CD8-positive, alpha-beta memory T cell (primary cell): ENCODE results near the gene ADGRB2. TPM values are rescaled to one million over a fixed set of nuclear protein-coding genes. Genes with fewer than 3 reads are reported as not detected.

Experiments used
- CTCF ChIA-PET: fragments of 350-600 bp; sonication (Branson Sonifier 250); formaldehyde crosslinking; loops from one replicate; lab custom pipeline; 2021; ENCODE audit warnings: antibody characterized with exemption; lab: Charles Lee
- POLR2A ChIA-PET: fragments of 350-600 bp; sonication (Branson Sonifier 250); formaldehyde crosslinking; loops from one replicate; lab custom pipeline; 2021; ENCODE audit warnings: antibody characterized with exemption; lab: Charles Lee
- DNase-seq, 5 donors: peaks; one replicate each; pipeline versions ENCODE4 v3.0.0 to v3.0.0-alpha.2; 2020 to 2022; ENCODE audit warnings: mixed read lengths in 1 of 5
- H3K27ac ChIP-seq: one replicate; pipeline ENCODE4 v1.7.0; 2013; ENCODE audit warnings: low read depth, mild to moderate bottlenecking, low read length, moderate library complexity
- H3K27me3 ChIP-seq: 2 replicates; pipeline ENCODE4 v1.7.0; 2013; ENCODE audit warnings: low read length, mild to moderate bottlenecking; ENCODE audit not compliant: insufficient read depth, poor library complexity, severe bottlenecking
- H3K36me3 ChIP-seq: 2 replicates; pipeline ENCODE4 v1.7.0; 2013; ENCODE audit warnings: mild to moderate bottlenecking, low read length, moderate library complexity; ENCODE audit not compliant: insufficient read depth
- H3K4me1 ChIP-seq: 2 replicates; pipeline ENCODE4 v1.7.0; 2013; ENCODE audit warnings: mild to moderate bottlenecking, low read length, moderate library complexity; ENCODE audit not compliant: insufficient read depth
- H3K4me3 ChIP-seq: 2 replicates; pipeline ENCODE4 v1.7.0; 2013; ENCODE audit warnings: mild to moderate bottlenecking, low read length
- H3K9me3 ChIP-seq: 2 replicates; pipeline ENCODE4 v1.7.0; 2013; ENCODE audit warnings: mild to moderate bottlenecking, low read length
- H3K27ac Mint-ChIP-seq, 8 donors: one replicate each; pipeline ENCODE4 v1.8.0; 2020 to 2021; ENCODE audit warnings: mixed read lengths in 8 of 8, mild to moderate bottlenecking in 6 of 8, inconsistent platforms in 3 of 8, moderate library complexity in 3 of 8
- H3K27me3 Mint-ChIP-seq, 2 donors: one replicate each; pipeline ENCODE4 v1.8.0; 2020 to 2021; ENCODE audit warnings: mixed read lengths in 2 of 2, mild to moderate bottlenecking in 1 of 2, moderate library complexity in 1 of 2
- H3K36me3 Mint-ChIP-seq, 3 donors: one replicate each; pipeline ENCODE4 v1.8.0; 2020 to 2021; ENCODE audit warnings: mixed read lengths in 3 of 3, inconsistent platforms in 1 of 3, mild to moderate bottlenecking in 1 of 3
- H3K4me1 Mint-ChIP-seq, 3 donors: one replicate each; pipeline ENCODE4 v1.8.0; 2020 to 2021; ENCODE audit warnings: mixed read lengths in 3 of 3, inconsistent platforms in 1 of 3, mild to moderate bottlenecking in 1 of 3
- H3K4me3 Mint-ChIP-seq, 7 donors: one replicate each; pipeline ENCODE4 v1.8.0; 2020 to 2021; ENCODE audit warnings: mixed read lengths in 7 of 7, mild to moderate bottlenecking in 6 of 7, moderate library complexity in 4 of 7, inconsistent platforms in 2 of 7
- H3K9me3 Mint-ChIP-seq, 5 donors: one replicate each; pipeline ENCODE4 v1.8.0; 2020 to 2022; ENCODE audit warnings: mixed read lengths in 5 of 5, mild to moderate bottlenecking in 3 of 5, moderate library complexity in 2 of 5, inconsistent platforms in 1 of 5
- polyA plus RNA-seq: library from polyadenylated mRNA; unstranded; fragments of 300-500 nt; fragmentation: Illumina TruSeq; gene quantifications from one replicate; pipeline ENCODE4 v1.2.3, GENCODE V29; 2021
- total RNA-seq, 2 experiments: library from RNA; stranded (reverse); gene quantifications; one replicate each; pipeline ENCODE4 v1.2.3, GENCODE V29; 2021

Gene ADGRB2
- total and polyA plus RNA-seq, 3 experiments from 2014 or later = 0.24 to 0.57 (median 0.35) TPM

GRCh38 chr1:31746687-31747086 is 17.5 kb downstream of the ADGRB2 start:
- Histone ChIP-seq H3K36me3 (no peaks in the 10 kb centered on the region), H3K4me1 (peaks cover 30% of the 10 kb centered on the region), H3K9me3 (no peaks in the 10 kb centered on the region), H3K4me3 (no peak overlapping the region), H3K27ac (no peak overlapping the region), H3K27me3 (no peaks in the 10 kb centered on the region)
- no peaks in the 10 kb centered on the region for H3K9me3 Mint-ChIP-seq
- H3K4me3 Mint-ChIP-seq = peak overlapping the region in 5 of 7 donors; percentile 9 to 74 (median 64)
- ChIA-PET CTCF (interaction anchor here (1.3 to 1.4 kb wide), 2 partner anchors 17 to 42 kb away, joined by 4 to 5 read pairs; partner anchors contain the start of gene ADGRB2), POLR2A (no interaction called here)
- no peak for DNase-seq
- peaks cover 0 to 3% of the 10 kb centered on the region in 2 donors for H3K27me3 Mint-ChIP-seq
- peaks cover 41 to 44% (median 43%) of the 10 kb centered on the region in 3 donors for H3K4me1 Mint-ChIP-seq
- peak overlapping the region in 7 of 8 donors; percentile 14 to 86 (median 56) for H3K27ac Mint-ChIP-seq
- no peaks in the 10 kb centered on the region for H3K36me3 Mint-ChIP-seq

- peaks cover 35 to 38% (median 38%) of the 10 kb centered on the region in 3 donors for H3K4me1 Mint-ChIP-seq
- no peaks in the 10 kb centered on the region for H3K9me3 Mint-ChIP-seq
- POLR2A ChIA-PET = no interaction called here
- peak overlapping the region in 2 of 7 donors; percentile 59 to 74 for H3K4me3 Mint-ChIP-seq
- Histone ChIP-seq H3K4me3 (no peak overlapping the region), H3K27ac (no peak overlapping the region), H3K4me1 (peaks cover 26% of the 10 kb centered on the region), H3K36me3 (no peaks in the 10 kb centered on the region), H3K9me3 (no peaks in the 10 kb centered on the region), H3K27me3 (no peaks in the 10 kb centered on the region)
- peaks cover 0 to 3% of the 10 kb centered on the region in 2 donors for H3K27me3 Mint-ChIP-seq
- no peak for DNase-seq
- peak overlapping the region in 3 of 8 donors; percentile 17 to 86 (median 22) for H3K27ac Mint-ChIP-seq
- H3K36me3 Mint-ChIP-seq = no peaks in the 10 kb centered on the region
- CTCF ChIA-PET = interaction anchor here (0.8 to 2.0 kb wide), 10 partner anchors 14 to 83 kb away, joined by 3 to 7 read pairs (median 4); partner anchors contain the start of gene ADGRB2
These were observed 18.0 kb downstream of the ADGRB2 start for GRCh38 chr1:31745946-31746670.

- Mint-ChIP-seq H3K9me3 (no peaks in the 10 kb centered on the region), H3K4me3 (no peak overlapping the region), H3K36me3 (no peaks in the 10 kb centered on the region), H3K27ac (peak overlapping the region in 2 of 8 donors; percentile 22 to 67), H3K27me3 (peaks cover 0 to 3% of the 10 kb centered on the region in 2 donors), H3K4me1 (peaks cover 28 to 30% (median 30%) of the 10 kb centered on the region in 3 donors)
- H3K27ac ChIP-seq = no peak overlapping the region
- ChIA-PET POLR2A (no interaction called here), CTCF (interaction anchor here (0.8 to 2.0 kb wide), 11 partner anchors 15 to 116 kb away, joined by 3 to 7 read pairs (median 3); partner anchors contain the start of gene ADGRB2)
- H3K27me3 ChIP-seq = no peaks in the 10 kb centered on the region
- no peaks in the 10 kb centered on the region for H3K36me3 ChIP-seq
- H3K9me3 ChIP-seq = no peaks in the 10 kb centered on the region
- peaks cover 18% of the 10 kb centered on the region for H3K4me1 ChIP-seq
- peak in 4 of 5 donors; percentile 21 to 62 (median 32) for DNase-seq
- no peak overlapping the region for H3K4me3 ChIP-seq
These were observed 18.8 kb downstream of the ADGRB2 start for GRCh38 chr1:31745096-31745945.

- Mint-ChIP-seq H3K36me3 (no peaks in the 10 kb centered on the region), H3K4me3 (peak overlapping the region in 1 of 7 donors; percentile 62), H3K9me3 (no peaks in the 10 kb centered on the region), H3K27me3 (peaks cover 0 to 3% of the 10 kb centered on the region in 2 donors), H3K27ac (peak overlapping the region in 5 of 8 donors; percentile 11 to 67 (median 23)), H3K4me1 (peaks cover 25 to 29% (median 27%) of the 10 kb centered on the region in 3 donors)
- no peaks in the 10 kb centered on the region for H3K9me3 ChIP-seq
- H3K4me3 ChIP-seq = no peak overlapping the region
- peaks cover 15% of the 10 kb centered on the region for H3K4me1 ChIP-seq
- ChIA-PET CTCF (interaction anchor here (1.2 to 2.0 kb wide), 3 partner anchors 29 to 115 kb away, joined by 3 to 7 read pairs (median 3); no protein-coding TSS in a partner anchor), POLR2A (no interaction called here)
- no peak for DNase-seq
- no peaks in the 10 kb centered on the region for H3K27me3 ChIP-seq
- H3K36me3 ChIP-seq = no peaks in the 10 kb centered on the region
- no peak overlapping the region for H3K27ac ChIP-seq
These were observed 19.8 kb downstream of the ADGRB2 start for GRCh38 chr1:31744165-31744888.

- H3K27ac ChIP-seq = no peak overlapping the region
- no peaks in the 10 kb centered on the region for H3K27me3 ChIP-seq
- Mint-ChIP-seq H3K4me1 (peaks cover 24 to 28% (median 27%) of the 10 kb centered on the region in 3 donors), H3K27me3 (no peaks in the 10 kb centered on the region), H3K36me3 (no peaks in the 10 kb centered on the region), H3K4me3 (no peak overlapping the region), H3K27ac (no peak overlapping the region), H3K9me3 (no peaks in the 10 kb centered on the region)
- ChIA-PET CTCF (no interaction called here), POLR2A (no interaction called here)
- H3K36me3 ChIP-seq = no peaks in the 10 kb centered on the region
- H3K4me1 ChIP-seq = peaks cover 21% of the 10 kb centered on the region
- H3K9me3 ChIP-seq = no peaks in the 10 kb centered on the region
- H3K4me3 ChIP-seq = no peak overlapping the region
- DNase-seq = no peak
These were observed 21.5 kb downstream of the ADGRB2 start for GRCh38 chr1:31742462-31743212.

GRCh38 chr1:31739346-31739745 is 24.8 kb downstream of the ADGRB2 start:
- Histone ChIP-seq H3K4me1 (peaks cover 9% of the 10 kb centered on the region), H3K4me3 (no peak overlapping the region), H3K9me3 (no peaks in the 10 kb centered on the region), H3K27me3 (no peaks in the 10 kb centered on the region), H3K27ac (no peak overlapping the region), H3K36me3 (no peaks in the 10 kb centered on the region)
- DNase-seq = peak in 1 of 5 donors; percentile 21
- CTCF ChIA-PET = no interaction called here
- peak overlapping the region in 5 of 8 donors; percentile 2 to 69 (median 51) for H3K27ac Mint-ChIP-seq
- H3K27me3 Mint-ChIP-seq = no peaks in the 10 kb centered on the region
- H3K4me1 Mint-ChIP-seq = peaks cover 10 to 18% (median 10%) of the 10 kb centered on the region in 3 donors
- POLR2A ChIA-PET = no interaction called here
- H3K36me3 Mint-ChIP-seq = no peaks in the 10 kb centered on the region
- H3K4me3 Mint-ChIP-seq = peak overlapping the region in 2 of 7 donors; percentile 5 to 24
- no peaks in the 10 kb centered on the region for H3K9me3 Mint-ChIP-seq

GRCh38 chr1:31736675-31737074 is 27.5 kb downstream of the ADGRB2 start:
- H3K27me3 ChIP-seq = no peaks in the 10 kb centered on the region
- H3K4me1 Mint-ChIP-seq = peaks cover 8 to 17% (median 10%) of the 10 kb centered on the region in 3 donors
- no peak overlapping the region for H3K27ac ChIP-seq
- CTCF ChIA-PET = no interaction called here
- no peaks in the 10 kb centered on the region for H3K36me3 ChIP-seq
- peaks cover 9% of the 10 kb centered on the region for H3K4me1 ChIP-seq
- H3K27me3 Mint-ChIP-seq = no peaks in the 10 kb centered on the region
- H3K9me3 ChIP-seq = no peaks in the 10 kb centered on the region
- POLR2A ChIA-PET = no interaction called here
- H3K9me3 Mint-ChIP-seq = no peaks in the 10 kb centered on the region
- H3K4me3 Mint-ChIP-seq = peak overlapping the region in 1 of 7 donors; percentile 15
- H3K27ac Mint-ChIP-seq = peak overlapping the region in 2 of 8 donors; percentile 41 to 81
- no peaks in the 10 kb centered on the region for H3K36me3 Mint-ChIP-seq
- H3K4me3 ChIP-seq = no peak overlapping the region
- DNase-seq = peak in 1 of 5 donors; percentile 22
